Psoas muscle (tissue), 8 donors: ENCODE measurements around the gene GAN. TPM values are rescaled to one million over a fixed set of nuclear protein-coding genes. Genes with fewer than 3 reads are reported as not detected.

ENCODE experiments used
- ATAC-seq, 4 donors: fragments of 200-7000 bp; cut with Tn5 transposase; one replicate each; pipeline ENCODE4 v1.9.1; 2020; ENCODE audit warnings: moderate library complexity in 3 of 4, mild to moderate bottlenecking in 2 of 4
- DNase-seq, 2 donors: peaks; one replicate each; pipeline ENCODE4 v3.0.0-alpha.2; 2020
- H3K27ac ChIP-seq: fragments of 200-600 bp; one replicate; pipeline ENCODE4 v1.8.0; 2022
- H3K27me3 ChIP-seq, 3 donors: fragments of 200-600 bp in 1 of 3; one replicate each; pipeline versions ENCODE4 v1.6.1 to v1.8.0; 2013 to 2022; ENCODE audit warnings: low read length in 2 of 3, mild to moderate bottlenecking in 2 of 3, moderate library complexity in 1 of 3; ENCODE audit not compliant: insufficient read depth in 3 of 3
- H3K36me3 ChIP-seq, 2 donors: fragments of 200-600 bp in 1 of 2; one replicate each; pipeline versions ENCODE4 v1.6.1 to v1.8.0; 2013 to 2022; ENCODE audit warnings: low read depth in 1 of 2, mild to moderate bottlenecking in 1 of 2, moderate library complexity in 1 of 2; ENCODE audit not compliant: insufficient read depth in 1 of 2
- H3K4me1 ChIP-seq: fragments of 200-600 bp; one replicate; pipeline ENCODE4 v1.8.0; 2022
- H3K4me3 ChIP-seq: fragments of 200-600 bp; one replicate; pipeline ENCODE4 v1.8.0; 2022; ENCODE audit warnings: mild to moderate bottlenecking
- H3K9me3 ChIP-seq: fragments of 200-600 bp; one replicate; pipeline ENCODE4 v1.8.0; 2022
- WGBS, 3 donors: extraction: QIAGEN DNeasy Blood & Tissue Kit; methylation state at CpG; one replicate each; pipeline versions ENCODE4 v1.1.6 to v1.1.7; 2013; 5-methylcytosine and 5-hydroxymethylcytosine counted together
- intact Hi-C, 2 donors: fragments of 100-400 bp; cut with DNase I; formaldehyde crosslinking; loops; one replicate each; pipeline versions ENCODE4 v1.11.0 to v1.14.2; 2022
- polyA plus RNA-seq, 3 donors: library from polyadenylated mRNA; stranded (reverse); fragments of 200-250 nt; gene quantifications; one replicate each; pipeline ENCODE4 v1.2.3, GENCODE V29; 2013
- total RNA-seq, 4 donors: library from RNA; stranded (reverse); fragmentation: NEBNext Ultra II Directional in 2 of 4; extraction: Animal tissue kit (Norgen Biotek cat#: 25700) in 2 of 4; gene quantifications; one replicate each; pipeline versions ENCODE4 v1.2.1 to v1.2.4, GENCODE V29; 2021 to 2023
- TF ChIP-seq, protein P1 (sequence below): fragments of 200-600 bp; IDR thresholded peaks from one replicate; pipeline ENCODE4 v1.8.0; 2022; ENCODE audit warnings: antibody characterized with exemption
- donor health status: healthy with polysubstance abuse.
- donor health status: DM: no; HTN: no; CAD: no; lungs with moderate emphysema.
- donor health status: Bipolar disorder and iron deficiency.
- donor health status: healthy.
- donor health status: DM: yes; HTN: yes; CAD: no.
- donor health status: DM: no; HTN: no; CAD: no.
- donor health status: DM: no; HTN: no; CAD: no.
- donor health status: DM: yes; HTN: yes; CAD: no.

Gene GAN
- total and polyA plus RNA-seq, 7 donors, result 1.0 to 8.3 (median 5.5) TPM

GRCh38 chr16:81413245-81413990 is 98.7 kb downstream of the GAN start:
- WGBS, 3 donors, result 60 to 70% (median 65%) methylated on average over 11 of the region's 11 CpGs
- ATAC-seq (no peak), DNase-seq (no peak)
- TF ChIP-seq, protein P1, sequence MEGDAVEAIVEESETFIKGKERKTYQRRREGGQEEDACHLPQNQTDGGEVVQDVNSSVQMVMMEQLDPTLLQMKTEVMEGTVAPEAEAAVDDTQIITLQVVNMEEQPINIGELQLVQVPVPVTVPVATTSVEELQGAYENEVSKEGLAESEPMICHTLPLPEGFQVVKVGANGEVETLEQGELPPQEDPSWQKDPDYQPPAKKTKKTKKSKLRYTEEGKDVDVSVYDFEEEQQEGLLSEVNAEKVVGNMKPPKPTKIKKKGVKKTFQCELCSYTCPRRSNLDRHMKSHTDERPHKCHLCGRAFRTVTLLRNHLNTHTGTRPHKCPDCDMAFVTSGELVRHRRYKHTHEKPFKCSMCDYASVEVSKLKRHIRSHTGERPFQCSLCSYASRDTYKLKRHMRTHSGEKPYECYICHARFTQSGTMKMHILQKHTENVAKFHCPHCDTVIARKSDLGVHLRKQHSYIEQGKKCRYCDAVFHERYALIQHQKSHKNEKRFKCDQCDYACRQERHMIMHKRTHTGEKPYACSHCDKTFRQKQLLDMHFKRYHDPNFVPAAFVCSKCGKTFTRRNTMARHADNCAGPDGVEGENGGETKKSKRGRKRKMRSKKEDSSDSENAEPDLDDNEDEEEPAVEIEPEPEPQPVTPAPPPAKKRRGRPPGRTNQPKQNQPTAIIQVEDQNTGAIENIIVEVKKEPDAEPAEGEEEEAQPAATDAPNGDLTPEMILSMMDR, result no peak
- Histone ChIP-seq H3K4me1 (no peaks in the 10 kb centered on the region), H3K4me3 (no peak overlapping the region), H3K27me3 (peaks cover 0 to 16% (median 3%) of the 10 kb centered on the region in 3 donors), H3K36me3 (no peaks in the 10 kb centered on the region), H3K27ac (no peak overlapping the region), H3K9me3 (no peaks in the 10 kb centered on the region)
- intact Hi-C loops, result no loop called here

DNA sequence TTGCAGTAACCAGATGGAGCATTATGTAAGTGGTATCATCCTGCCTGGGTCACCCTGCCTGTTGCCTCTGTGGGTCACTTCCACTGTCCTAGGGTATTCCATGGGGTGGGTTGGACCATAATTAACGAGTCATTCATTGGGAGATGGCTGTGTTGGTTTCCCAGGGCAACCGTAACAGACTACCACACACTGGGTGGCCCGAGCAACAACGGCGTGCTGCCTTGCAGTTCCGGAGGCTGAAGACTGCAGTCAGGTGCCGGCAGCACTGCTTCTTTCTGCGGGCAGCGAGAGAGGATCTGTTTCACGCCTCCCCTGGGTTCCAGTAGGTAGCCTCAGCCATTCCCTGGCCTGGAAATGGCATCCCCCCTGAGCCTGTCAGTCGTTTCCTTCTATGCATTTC is 101.0 kb downstream of the GAN start:
- H3K4me3 ChIP-seq, result no peak overlapping the region
- H3K27ac ChIP-seq, result no peak overlapping the region
- no peaks in the 10 kb centered on the region for H3K36me3 ChIP-seq
- WGBS, 3 donors, result 72 to 75% (median 74%) methylated on average over 11 of the region's 11 CpGs
- no peak for ATAC-seq
- H3K9me3 ChIP-seq, result no peaks in the 10 kb centered on the region
- TF ChIP-seq, protein P1, result no peak
- H3K4me1 ChIP-seq, result no peaks in the 10 kb centered on the region
- intact Hi-C loops, result no loop called here
- DNase-seq, result no peak
- peaks cover 0 to 10% (median 3%) of the 10 kb centered on the region in 3 donors for H3K27me3 ChIP-seq

DNA sequence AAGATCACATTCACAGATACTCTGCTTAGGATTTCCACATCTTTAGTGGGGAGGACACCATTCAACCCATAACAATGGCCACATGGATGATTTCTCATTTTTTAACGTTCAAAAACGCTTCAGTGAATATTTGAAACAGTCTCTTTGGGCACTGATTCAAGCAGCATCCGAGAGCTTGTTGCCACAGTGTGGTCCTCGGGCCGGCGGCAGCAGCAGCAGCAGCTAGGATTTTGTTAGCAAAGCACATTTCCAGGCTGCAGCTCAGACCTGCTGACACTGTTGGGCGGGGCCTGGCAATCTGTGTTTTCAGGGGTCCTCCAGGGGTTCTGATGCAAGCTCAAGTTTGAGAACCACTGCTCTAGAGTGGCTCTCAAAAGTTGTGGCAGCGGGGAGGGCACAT is 102.0 kb downstream of the GAN start:
- DNase-seq (no peak), ATAC-seq (no peak)
- Histone ChIP-seq H3K4me3 (no peak overlapping the region), H3K27ac (no peak overlapping the region), H3K4me1 (no peaks in the 10 kb centered on the region), H3K27me3 (peaks cover 0 to 9% (median 3%) of the 10 kb centered on the region in 3 donors), H3K36me3 (no peaks in the 10 kb centered on the region), H3K9me3 (no peaks in the 10 kb centered on the region)
- intact Hi-C loops, result no loop called here
- TF ChIP-seq, protein P1, result no peak
- 78 to 84% (median 79%) methylated on average over 8 of the region's 8 CpGs for WGBS, 3 donors

GRCh38 chr16:81417210-81417609 is 102.4 kb downstream of the GAN start:
- no peak for DNase-seq
- Histone ChIP-seq H3K9me3 (no peaks in the 10 kb centered on the region), H3K27me3 (peaks cover 0 to 7% (median 3%) of the 10 kb centered on the region in 3 donors), H3K27ac (no peak overlapping the region), H3K36me3 (no peaks in the 10 kb centered on the region), H3K4me1 (no peaks in the 10 kb centered on the region), H3K4me3 (no peak overlapping the region)
- TF ChIP-seq, protein P1, result no peak
- no peak for ATAC-seq
- intact Hi-C loops, result no loop called here
- WGBS, 3 donors, result 83 to 91% (median 89%) methylated on average over 5 of the region's 5 CpGs

DNA sequence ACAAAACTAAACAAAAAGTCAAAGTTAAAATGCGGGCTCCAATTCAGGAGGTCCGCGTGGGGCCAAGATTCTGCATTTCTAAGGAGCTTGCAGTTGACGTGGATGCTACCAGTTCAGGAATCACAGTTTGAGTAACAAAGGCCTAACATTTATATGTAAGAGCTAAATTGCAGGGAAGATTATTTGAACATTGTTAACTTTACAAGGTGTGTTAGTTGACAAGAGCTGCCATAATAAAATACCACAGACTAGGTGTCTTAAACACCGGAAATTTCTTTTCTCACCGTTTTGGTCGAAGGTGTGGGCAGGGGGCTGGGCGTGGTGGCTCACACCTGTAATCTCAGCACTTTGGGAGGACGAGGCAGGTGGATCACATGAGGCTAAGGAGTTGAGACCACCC is 105.0 kb downstream of the GAN start:
- no peaks in the 10 kb centered on the region for H3K9me3 ChIP-seq
- H3K27me3 ChIP-seq, result peaks cover 0 to 3% (median 0%) of the 10 kb centered on the region in 3 donors
- intact Hi-C loops, result no loop called here
- H3K36me3 ChIP-seq, result no peaks in the 10 kb centered on the region
- no peak overlapping the region for H3K27ac ChIP-seq
- no peak for ATAC-seq
- 93 to 96% (median 94%) methylated on average over 9 of the region's 9 CpGs for WGBS, 3 donors
- H3K4me1 ChIP-seq, result no peaks in the 10 kb centered on the region
- TF ChIP-seq, protein P1, result no peak
- no peak for DNase-seq
- H3K4me3 ChIP-seq, result no peak overlapping the region
